NCI-H748 (cell line): ENCODE measurements around the gene PIK3IP1.

ENCODE experiments used
- DNase-seq: peaks from one replicate; lab custom pipeline; 2025; ENCODE audit not compliant: unreplicated experiment; lab: John Stamatoyannopoulos, UW

Gene PIK3IP1

GRCh38 chr22:31279821-31280505 is 12.3 kb downstream of the PIK3IP1 start:
- DNase-seq: no peak

GRCh38 chr22:31279327-31279669 is 13.0 kb downstream of the PIK3IP1 start:
- DNase-seq: no peak

GRCh38 chr22:31278626-31279326 is 13.5 kb downstream of the PIK3IP1 start:
- no peak for DNase-seq

GRCh38 chr22:31278151-31278621 is 14.1 kb downstream of the PIK3IP1 start:
- DNase-seq: no peak

GRCh38 chr22:31277741-31278140 is 14.5 kb downstream of the PIK3IP1 start:
- no peak for DNase-seq

GRCh38 chr22:31276426-31277167 is 15.7 kb downstream of the PIK3IP1 start:
- no peak for DNase-seq

- no peak for DNase-seq
Observed at GRCh38 chr22:31275576-31275975, 16.7 kb downstream of the PIK3IP1 start.

GRCh38 chr22:31275018-31275417 is 17.3 kb downstream of the PIK3IP1 start:
- no peak for DNase-seq

GRCh38 chr22:31274017-31274416 is 18.3 kb downstream of the PIK3IP1 start:
- no peak for DNase-seq

- peak; percentile 34 for DNase-seq
Observed at GRCh38 chr22:31272522-31273446, 19.5 kb downstream of the PIK3IP1 start.

GRCh38 chr22:31271485-31271884 is 20.8 kb downstream of the PIK3IP1 start:
- DNase-seq: no peak

- no peak for DNase-seq
Observed at GRCh38 chr22:31271026-31271425, 21.3 kb downstream of the PIK3IP1 start.

- no peak for DNase-seq
Observed at GRCh38 chr22:31269892-31270579, 22.3 kb downstream of the PIK3IP1 start.

GRCh38 chr22:31268281-31268680 is 24.0 kb downstream of the PIK3IP1 start:
- DNase-seq: no peak

GRCh38 chr22:31263896-31264640 is 28.2 kb downstream of the PIK3IP1 start:
- DNase-seq: no peak

GRCh38 chr22:31262312-31263133 is 29.8 kb downstream of the PIK3IP1 start:
- no peak for DNase-seq

GRCh38 chr22:31260474-31260856 is 31.8 kb downstream of the PIK3IP1 start:
- no peak for DNase-seq

GRCh38 chr22:31259798-31260473 is 32.4 kb downstream of the PIK3IP1 start:
- DNase-seq: no peak
